Left renal pelvis (tissue), 4 donors: ENCODE results near the gene IFNK. TPM values are rescaled to one million over a fixed set of nuclear protein-coding genes. Genes with fewer than 3 reads are reported as not detected.

Source experiments
- DNase-seq, 4 donors: peaks; one replicate each; pipeline ENCODE4 v3.0.0-alpha.2; 2013; ENCODE audit warnings: low read depth in 4 of 4, low spot score in 3 of 4
- polyA plus RNA-seq, 4 donors: library from polyadenylated mRNA; unstranded; fragments of 120-200 nt; gene quantifications; one replicate each; pipeline ENCODE4 v1.2.1, GENCODE V29; 2013; ENCODE audit not compliant: insufficient read length in 4 of 4

IFNK gene
- polyA plus RNA-seq, 4 donors, result not detected

GRCh38 chr9:27510780-27511179, 13.3 kb upstream of the IFNK start:
- DNase-seq, result no peak

- no peak for DNase-seq
Observed at GRCh38 chr9:27511771-27512170, 12.3 kb upstream of the IFNK start.

GRCh38 chr9:27514551-27514950, 9.5 kb upstream of the IFNK start:
- no peak for DNase-seq

GRCh38 chr9:27518006-27518405, 6.1 kb upstream of the IFNK start:
- DNase-seq, result no peak

- no peak for DNase-seq
Observed at GRCh38 chr9:27518809-27519208, 5.3 kb upstream of the IFNK start.

- no peak for DNase-seq
Observed at GRCh38 chr9:27519466-27520465, 4.3 kb upstream of the IFNK start.

- DNase-seq, result no peak
Observed at GRCh38 chr9:27520986-27521385, 3.1 kb upstream of the IFNK start.

GRCh38 chr9:27523141-27523540, 949 bp upstream of the IFNK start:
- DNase-seq, result no peak

GRCh38 chr9:27527702-27528075, 3.6 kb downstream of the IFNK start:
- DNase-seq, result no peak

GRCh38 chr9:27528076-27528885, 4.2 kb downstream of the IFNK start:
- DNase-seq, result peak in 3 of 4 donors; percentile 53 to 59 (median 57)

GRCh38 chr9:27528886-27529315, 4.8 kb downstream of the IFNK start:
- DNase-seq, result no peak

GRCh38 chr9:27529316-27530278, 5.5 kb downstream of the IFNK start, which contains the start of gene MOB3B:
TSS of gene MOB3B (minus strand) at chr9:27529814. CDS start at chr9:27455550, 74,264 bp downstream.
- peak in 3 of 4 donors; percentile 57 to 62 (median 57) for DNase-seq

GRCh38 chr9:27530915-27531755, 7.0 kb downstream of the IFNK start:
- no peak for DNase-seq

GRCh38 chr9:27532046-27532445, 8.0 kb downstream of the IFNK start:
- DNase-seq, result no peak

GRCh38 chr9:27533311-27533710, 9.2 kb downstream of the IFNK start:
- no peak for DNase-seq

GRCh38 chr9:27534131-27534530, 10.0 kb downstream of the IFNK start:
- DNase-seq, result no peak

- no peak for DNase-seq
Observed at GRCh38 chr9:27534658-27535209, 10.6 kb downstream of the IFNK start.

- no peak for DNase-seq
Observed at GRCh38 chr9:27535701-27536118, 11.6 kb downstream of the IFNK start.

GRCh38 chr9:27536168-27536567, 12.1 kb downstream of the IFNK start:
- no peak for DNase-seq
